ENCODE measurements around the gene WASHC4. TPM values are rescaled to one million over a fixed set of nuclear protein-coding genes. Genes with fewer than 3 reads are reported as not detected.

WASHC4 gene
- total and polyA plus RNA-seq, 2 experiments from 2014 or later: 75.7 to 83.0 TPM

DNA sequence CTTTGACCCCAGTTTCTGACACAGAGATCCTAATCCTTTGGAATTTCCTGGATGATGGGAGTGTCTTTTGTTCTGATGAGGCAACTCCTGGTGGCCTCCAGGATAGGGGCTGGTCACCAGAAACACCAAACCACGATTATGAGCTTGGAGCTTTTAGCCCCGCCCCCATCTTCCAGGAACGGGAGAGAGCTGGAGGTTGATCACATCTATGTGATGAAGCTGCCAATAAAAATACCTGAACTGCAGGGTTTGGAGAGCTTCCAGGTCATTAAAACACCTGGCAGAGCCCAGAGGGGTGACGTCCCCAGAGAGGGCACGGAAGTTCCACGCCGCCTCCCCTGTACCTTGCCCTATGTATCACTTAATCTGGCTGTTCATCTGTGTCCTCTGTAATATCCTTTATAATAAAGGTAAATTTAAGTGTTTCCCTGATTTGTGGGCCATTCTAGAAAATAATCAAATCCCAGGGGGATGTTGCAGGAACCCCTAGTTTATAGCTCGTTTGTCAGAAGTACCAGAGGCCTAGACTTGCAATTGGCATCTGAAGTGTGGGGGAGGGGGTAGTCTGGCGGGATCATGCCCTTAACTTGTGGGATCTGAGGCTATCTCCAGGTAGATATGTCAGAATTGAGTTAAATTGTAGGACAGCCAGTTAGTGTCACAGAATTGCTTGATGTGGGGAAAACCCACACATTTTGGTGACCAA lies 107.3 kb downstream of the WASHC4 start:
- H3K27ac ChIP-seq (ENCODE audit: low read depth): no peak overlapping the region
- no peak for TF ChIP-seq NANOG (IDR thresholded peaks at IDR 0.05; ENCODE audit: borderline replicate concordance)
- no peaks in the 10 kb centered on the region; the same call in 1 of the 2 replicates for H3K36me3 ChIP-seq (ENCODE audit: insufficient read depth)
- no peak overlapping the region for H3K4me2 ChIP-seq
- H4K20me1 ChIP-seq (replicated peaks; ENCODE audit: insufficient read depth): no peaks in the 10 kb centered on the region; the same call in 1 of the 2 replicates
- H3K4me1 ChIP-seq (ENCODE audit: insufficient read depth): no peaks in the 10 kb centered on the region
- H3K79me2 ChIP-seq (replicated peaks; ENCODE audit: insufficient read depth): no peaks in the 10 kb centered on the region
- Mint-ChIP-seq H3K27ac (peak overlapping the region; percentile 15; the same call in 1 of the 2 replicates), H3K4me1 (peaks cover 10% of the 10 kb centered on the region; the same call in 2 of the 3 replicates), H3K36me3 (ENCODE audit: low read depth) (peaks cover 9% of the 10 kb centered on the region; the same call in 2 of the 3 replicates), H3K27me3 (ENCODE audit: insufficient read depth, low read depth, poor library complexity) (no peaks in the 10 kb centered on the region), H3K9me3 (no peaks in the 10 kb centered on the region), H3K4me3 (no peak overlapping the region)
- DNase-seq (ENCODE audit: low spot score) (no peak), ATAC-seq (no peak)
- no peak overlapping the region for H2AFZ ChIP-seq
- H3F3A ChIP-seq (replicated peaks; ENCODE audit: low read depth): no peaks in the 10 kb centered on the region
- H3K27me3 ChIP-seq (ENCODE audit: insufficient read depth): no peaks in the 10 kb centered on the region
- H3K4me3 ChIP-seq: no peak overlapping the region
- H3K9me2 ChIP-seq (ENCODE audit: insufficient read depth): no peaks in the 10 kb centered on the region; the same call in 1 of the 2 replicates

- no peak overlapping the region for H3K4me2 ChIP-seq
- peaks cover 6% of the 10 kb centered on the region for H3K4me1 ChIP-seq (ENCODE audit: insufficient read depth)
- ATAC-seq (no peak), DNase-seq (ENCODE audit: low spot score) (no peak)
- no peak overlapping the region for H2AFZ ChIP-seq
- Mint-ChIP-seq H3K27ac (peak overlapping the region; percentile 63; the same call in 1 of the 2 replicates), H3K4me1 (peaks cover 18% of the 10 kb centered on the region), H3K9me3 (no peaks in the 10 kb centered on the region), H3K27me3 (ENCODE audit: insufficient read depth, low read depth, poor library complexity) (no peaks in the 10 kb centered on the region), H3K4me3 (no peak overlapping the region), H3K36me3 (ENCODE audit: low read depth) (peaks cover 9% of the 10 kb centered on the region)
- H3K27ac ChIP-seq (ENCODE audit: low read depth): no peak overlapping the region
- no peaks in the 10 kb centered on the region for H3K27me3 ChIP-seq (ENCODE audit: insufficient read depth)
- no peaks in the 10 kb centered on the region; the same call in 1 of the 2 replicates for H3K36me3 ChIP-seq (ENCODE audit: insufficient read depth)
- no peaks in the 10 kb centered on the region; the same call in 1 of the 2 replicates for H4K20me1 ChIP-seq (replicated peaks; ENCODE audit: insufficient read depth)
- H3K9me2 ChIP-seq (ENCODE audit: insufficient read depth): no peaks in the 10 kb centered on the region; the same call in 1 of the 2 replicates
- H3F3A ChIP-seq (replicated peaks; ENCODE audit: low read depth): no peaks in the 10 kb centered on the region
- no peaks in the 10 kb centered on the region for H3K79me2 ChIP-seq (replicated peaks; ENCODE audit: insufficient read depth)
- no peak overlapping the region for H3K4me3 ChIP-seq
- TF ChIP-seq ZNF462 (CRISPR knock-in tag; IDR thresholded peaks at IDR 0.05): no peak
- no peak for TF ChIP-seq JUNB (IDR thresholded peaks at IDR 0.05; ENCODE audit: unreplicated experiment)
- TF ChIP-seq, protein P1, sequence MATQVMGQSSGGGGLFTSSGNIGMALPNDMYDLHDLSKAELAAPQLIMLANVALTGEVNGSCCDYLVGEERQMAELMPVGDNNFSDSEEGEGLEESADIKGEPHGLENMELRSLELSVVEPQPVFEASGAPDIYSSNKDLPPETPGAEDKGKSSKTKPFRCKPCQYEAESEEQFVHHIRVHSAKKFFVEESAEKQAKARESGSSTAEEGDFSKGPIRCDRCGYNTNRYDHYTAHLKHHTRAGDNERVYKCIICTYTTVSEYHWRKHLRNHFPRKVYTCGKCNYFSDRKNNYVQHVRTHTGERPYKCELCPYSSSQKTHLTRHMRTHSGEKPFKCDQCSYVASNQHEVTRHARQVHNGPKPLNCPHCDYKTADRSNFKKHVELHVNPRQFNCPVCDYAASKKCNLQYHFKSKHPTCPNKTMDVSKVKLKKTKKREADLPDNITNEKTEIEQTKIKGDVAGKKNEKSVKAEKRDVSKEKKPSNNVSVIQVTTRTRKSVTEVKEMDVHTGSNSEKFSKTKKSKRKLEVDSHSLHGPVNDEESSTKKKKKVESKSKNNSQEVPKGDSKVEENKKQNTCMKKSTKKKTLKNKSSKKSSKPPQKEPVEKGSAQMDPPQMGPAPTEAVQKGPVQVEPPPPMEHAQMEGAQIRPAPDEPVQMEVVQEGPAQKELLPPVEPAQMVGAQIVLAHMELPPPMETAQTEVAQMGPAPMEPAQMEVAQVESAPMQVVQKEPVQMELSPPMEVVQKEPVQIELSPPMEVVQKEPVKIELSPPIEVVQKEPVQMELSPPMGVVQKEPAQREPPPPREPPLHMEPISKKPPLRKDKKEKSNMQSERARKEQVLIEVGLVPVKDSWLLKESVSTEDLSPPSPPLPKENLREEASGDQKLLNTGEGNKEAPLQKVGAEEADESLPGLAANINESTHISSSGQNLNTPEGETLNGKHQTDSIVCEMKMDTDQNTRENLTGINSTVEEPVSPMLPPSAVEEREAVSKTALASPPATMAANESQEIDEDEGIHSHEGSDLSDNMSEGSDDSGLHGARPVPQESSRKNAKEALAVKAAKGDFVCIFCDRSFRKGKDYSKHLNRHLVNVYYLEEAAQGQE (IDR thresholded peaks at IDR 0.05; ENCODE audit: unreplicated experiment): no peak
- TF ChIP-seq CREB1 (CRISPR knock-in tag; IDR thresholded peaks at IDR 0.05; ENCODE audit: low read depth): no peak
- TF ChIP-seq, protein P2, sequence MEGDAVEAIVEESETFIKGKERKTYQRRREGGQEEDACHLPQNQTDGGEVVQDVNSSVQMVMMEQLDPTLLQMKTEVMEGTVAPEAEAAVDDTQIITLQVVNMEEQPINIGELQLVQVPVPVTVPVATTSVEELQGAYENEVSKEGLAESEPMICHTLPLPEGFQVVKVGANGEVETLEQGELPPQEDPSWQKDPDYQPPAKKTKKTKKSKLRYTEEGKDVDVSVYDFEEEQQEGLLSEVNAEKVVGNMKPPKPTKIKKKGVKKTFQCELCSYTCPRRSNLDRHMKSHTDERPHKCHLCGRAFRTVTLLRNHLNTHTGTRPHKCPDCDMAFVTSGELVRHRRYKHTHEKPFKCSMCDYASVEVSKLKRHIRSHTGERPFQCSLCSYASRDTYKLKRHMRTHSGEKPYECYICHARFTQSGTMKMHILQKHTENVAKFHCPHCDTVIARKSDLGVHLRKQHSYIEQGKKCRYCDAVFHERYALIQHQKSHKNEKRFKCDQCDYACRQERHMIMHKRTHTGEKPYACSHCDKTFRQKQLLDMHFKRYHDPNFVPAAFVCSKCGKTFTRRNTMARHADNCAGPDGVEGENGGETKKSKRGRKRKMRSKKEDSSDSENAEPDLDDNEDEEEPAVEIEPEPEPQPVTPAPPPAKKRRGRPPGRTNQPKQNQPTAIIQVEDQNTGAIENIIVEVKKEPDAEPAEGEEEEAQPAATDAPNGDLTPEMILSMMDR (conservative IDR thresholded peaks at IDR 0.05; ENCODE audit: low read depth in 2 of 2): no peak
- no peak for TF ChIP-seq ZNF114 (CRISPR knock-in tag; IDR thresholded peaks at IDR 0.05)
- TF ChIP-seq EZH2phosphoT487 (IDR thresholded peaks at IDR 0.05; ENCODE audit: unreplicated experiment): no peak
- no peak for TF ChIP-seq NANOG (IDR thresholded peaks at IDR 0.05; ENCODE audit: borderline replicate concordance)
- no peak for TF ChIP-seq EZH2 (IDR thresholded peaks at IDR 0.05; ENCODE audit: low read depth, unreplicated experiment)
These were observed 110.9 kb downstream of the WASHC4 start for GRCh38 chr12:105218434-105218833.

All from GM23338 (cell line).